ENCODE measurements around the gene SCN2B. TPM values are rescaled to one million over a fixed set of nuclear protein-coding genes. Genes with fewer than 3 reads are reported as not detected.
A peak's percentile ranks its signal among the peaks of the same experiment; 100 is the strongest.

The SCN2B gene
- total and polyA plus RNA-seq, 10 of the 15 experiments (the other 5 are each of a cell fraction or from before 2014, with no cell fraction given), result 0.01 TPM; not detected in 9

DNA sequence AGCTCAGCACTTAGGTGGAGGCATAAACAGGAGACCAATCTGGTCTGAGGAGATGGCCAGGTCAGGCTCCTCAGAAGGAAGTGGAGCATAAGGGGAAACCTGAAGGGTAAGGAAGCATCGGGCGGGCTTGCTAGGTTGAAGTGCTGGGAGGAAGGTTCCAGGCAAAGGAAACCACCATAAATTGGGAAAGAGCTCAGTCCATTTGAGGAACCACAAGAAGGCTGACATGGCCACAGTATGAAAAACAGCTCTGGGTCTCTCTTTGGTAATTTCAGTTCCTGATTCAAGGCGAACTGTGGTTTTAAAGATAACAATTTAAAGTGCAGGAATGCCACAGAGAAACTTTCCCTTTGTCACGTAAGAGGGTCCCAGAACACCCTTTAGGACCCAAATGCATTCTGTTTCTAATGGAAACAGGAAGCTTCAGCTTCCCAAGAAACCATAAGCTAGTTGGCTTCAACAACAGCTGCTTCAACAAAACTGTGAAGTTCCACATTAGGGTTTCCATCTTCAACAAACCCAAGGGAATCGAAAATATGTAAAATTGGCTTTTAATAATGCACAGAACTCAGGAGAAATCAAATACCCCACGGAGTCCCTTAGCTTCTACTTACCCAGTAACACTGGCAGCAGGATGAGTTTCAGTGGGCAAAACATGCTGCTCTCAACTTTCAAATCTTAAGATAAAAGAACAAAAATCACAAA lies 37.9 kb upstream of the SCN2B start (continued):
- TF ChIP-seq, protein P1, sequence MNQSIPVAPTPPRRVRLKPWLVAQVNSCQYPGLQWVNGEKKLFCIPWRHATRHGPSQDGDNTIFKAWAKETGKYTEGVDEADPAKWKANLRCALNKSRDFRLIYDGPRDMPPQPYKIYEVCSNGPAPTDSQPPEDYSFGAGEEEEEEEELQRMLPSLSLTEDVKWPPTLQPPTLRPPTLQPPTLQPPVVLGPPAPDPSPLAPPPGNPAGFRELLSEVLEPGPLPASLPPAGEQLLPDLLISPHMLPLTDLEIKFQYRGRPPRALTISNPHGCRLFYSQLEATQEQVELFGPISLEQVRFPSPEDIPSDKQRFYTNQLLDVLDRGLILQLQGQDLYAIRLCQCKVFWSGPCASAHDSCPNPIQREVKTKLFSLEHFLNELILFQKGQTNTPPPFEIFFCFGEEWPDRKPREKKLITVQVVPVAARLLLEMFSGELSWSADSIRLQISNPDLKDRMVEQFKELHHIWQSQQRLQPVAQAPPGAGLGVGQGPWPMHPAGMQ (IDR thresholded peaks at IDR 0.05; ENCODE audit: borderline replicate concordance), result no peak
- TF ChIP-seq RFX5 (IDR thresholded peaks at IDR 0.05; ENCODE audit: low read depth, low read length) (no peak), BRCA1 (IDR thresholded peaks at IDR 0.05; ENCODE audit: low read depth, low read length) (no peak), SMAD5 (IDR thresholded peaks at IDR 0.05; ENCODE audit: low read depth) (no peak), RCOR1 (conservative IDR thresholded peaks at IDR 0.05; ENCODE audit: low read depth, low read length) (peak; percentile 61; the same call in 1 of the 2 replicates), SPI1 (IDR thresholded peaks at IDR 0.05; ENCODE audit: borderline replicate concordance, insufficient read depth, low read depth, low read length) (peak; percentile 97), FOXM1 (IDR thresholded peaks at IDR 0.05; ENCODE audit: low read depth, low read length) (peak; percentile 87; the same call in 1 of the 2 replicates), TBL1XR1 (IDR thresholded peaks at IDR 0.05; ENCODE audit: low read depth, low read length) (peak; percentile 72; the same call in 1 of the 2 replicates), BMI1 (IDR thresholded peaks at IDR 0.05; ENCODE audit: borderline replicate concordance) (peak; percentile 71), ESRRA (IDR thresholded peaks at IDR 0.05; ENCODE audit: low read length) (no peak), SUZ12 (IDR thresholded peaks at IDR 0.05; ENCODE audit: unreplicated experiment) (no peak), GABPA (IDR thresholded peaks at IDR 0.05; ENCODE audit: low read depth) (no peak), ATF7 (IDR thresholded peaks at IDR 0.05; ENCODE audit: low read depth) (peak; percentile 73), ZSCAN29 (IDR thresholded peaks at IDR 0.05) (no peak), ETV6 (conservative IDR thresholded peaks at IDR 0.05 in 1 of 2, IDR thresholded peaks at IDR 0.05 in 1 of 2; ENCODE audit: borderline replicate concordance in 1 of 2, low read depth in 1 of 2) (no peak), MEF2A (IDR thresholded peaks at IDR 0.05; ENCODE audit: insufficient read depth, low read depth, low read length) (no peak), ASH2L (IDR thresholded peaks at IDR 0.05; ENCODE audit: borderline replicate concordance, low read depth) (no peak), CHD2 (IDR thresholded peaks at IDR 0.05; ENCODE audit: borderline replicate concordance, low read depth, low read length) (no peak), EED (IDR thresholded peaks at IDR 0.05; ENCODE audit: low read depth) (peak; percentile 96), BACH1 (IDR thresholded peaks at IDR 0.05; ENCODE audit: borderline replicate concordance) (peak; percentile 88; the same call in 1 of the 2 replicates), IKZF1 (conservative IDR thresholded peaks at IDR 0.05) (peak; percentile 99), BCL11A (IDR thresholded peaks at IDR 0.05; ENCODE audit: low read depth, low read length) (peak; percentile 87)
- TF ChIP-seq, protein P2, sequence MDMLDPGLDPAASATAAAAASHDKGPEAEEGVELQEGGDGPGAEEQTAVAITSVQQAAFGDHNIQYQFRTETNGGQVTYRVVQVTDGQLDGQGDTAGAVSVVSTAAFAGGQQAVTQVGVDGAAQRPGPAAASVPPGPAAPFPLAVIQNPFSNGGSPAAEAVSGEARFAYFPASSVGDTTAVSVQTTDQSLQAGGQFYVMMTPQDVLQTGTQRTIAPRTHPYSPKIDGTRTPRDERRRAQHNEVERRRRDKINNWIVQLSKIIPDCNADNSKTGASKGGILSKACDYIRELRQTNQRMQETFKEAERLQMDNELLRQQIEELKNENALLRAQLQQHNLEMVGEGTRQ (IDR thresholded peaks at IDR 0.05; ENCODE audit: borderline replicate concordance, low read depth, low read length), result no peak
- TF ChIP-seq, protein P3, sequence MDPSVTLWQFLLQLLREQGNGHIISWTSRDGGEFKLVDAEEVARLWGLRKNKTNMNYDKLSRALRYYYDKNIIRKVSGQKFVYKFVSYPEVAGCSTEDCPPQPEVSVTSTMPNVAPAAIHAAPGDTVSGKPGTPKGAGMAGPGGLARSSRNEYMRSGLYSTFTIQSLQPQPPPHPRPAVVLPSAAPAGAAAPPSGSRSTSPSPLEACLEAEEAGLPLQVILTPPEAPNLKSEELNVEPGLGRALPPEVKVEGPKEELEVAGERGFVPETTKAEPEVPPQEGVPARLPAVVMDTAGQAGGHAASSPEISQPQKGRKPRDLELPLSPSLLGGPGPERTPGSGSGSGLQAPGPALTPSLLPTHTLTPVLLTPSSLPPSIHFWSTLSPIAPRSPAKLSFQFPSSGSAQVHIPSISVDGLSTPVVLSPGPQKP (IDR thresholded peaks at IDR 0.05; ENCODE audit: low read depth, low read length), result no peak
- TF ChIP-seq, protein P4, sequence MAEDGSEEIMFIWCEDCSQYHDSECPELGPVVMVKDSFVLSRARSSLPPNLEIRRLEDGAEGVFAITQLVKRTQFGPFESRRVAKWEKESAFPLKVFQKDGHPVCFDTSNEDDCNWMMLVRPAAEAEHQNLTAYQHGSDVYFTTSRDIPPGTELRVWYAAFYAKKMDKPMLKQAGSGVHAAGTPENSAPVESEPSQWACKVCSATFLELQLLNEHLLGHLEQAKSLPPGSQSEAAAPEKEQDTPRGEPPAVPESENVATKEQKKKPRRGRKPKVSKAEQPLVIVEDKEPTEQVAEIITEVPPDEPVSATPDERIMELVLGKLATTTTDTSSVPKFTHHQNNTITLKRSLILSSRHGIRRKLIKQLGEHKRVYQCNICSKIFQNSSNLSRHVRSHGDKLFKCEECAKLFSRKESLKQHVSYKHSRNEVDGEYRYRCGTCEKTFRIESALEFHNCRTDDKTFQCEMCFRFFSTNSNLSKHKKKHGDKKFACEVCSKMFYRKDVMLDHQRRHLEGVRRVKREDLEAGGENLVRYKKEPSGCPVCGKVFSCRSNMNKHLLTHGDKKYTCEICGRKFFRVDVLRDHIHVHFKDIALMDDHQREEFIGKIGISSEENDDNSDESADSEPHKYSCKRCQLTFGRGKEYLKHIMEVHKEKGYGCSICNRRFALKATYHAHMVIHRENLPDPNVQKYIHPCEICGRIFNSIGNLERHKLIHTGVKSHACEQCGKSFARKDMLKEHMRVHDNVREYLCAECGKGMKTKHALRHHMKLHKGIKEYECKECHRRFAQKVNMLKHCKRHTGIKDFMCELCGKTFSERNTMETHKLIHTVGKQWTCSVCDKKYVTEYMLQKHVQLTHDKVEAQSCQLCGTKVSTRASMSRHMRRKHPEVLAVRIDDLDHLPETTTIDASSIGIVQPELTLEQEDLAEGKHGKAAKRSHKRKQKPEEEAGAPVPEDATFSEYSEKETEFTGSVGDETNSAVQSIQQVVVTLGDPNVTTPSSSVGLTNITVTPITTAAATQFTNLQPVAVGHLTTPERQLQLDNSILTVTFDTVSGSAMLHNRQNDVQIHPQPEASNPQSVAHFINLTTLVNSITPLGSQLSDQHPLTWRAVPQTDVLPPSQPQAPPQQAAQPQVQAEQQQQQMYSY (CRISPR knock-in tag; IDR thresholded peaks at IDR 0.05), result no peak
